ENCODE measurements around the gene TMPRSS7. TPM values are rescaled to one million over a fixed set of nuclear protein-coding genes. Genes with fewer than 3 reads are reported as not detected.

Gene TMPRSS7
- total RNA-seq, 2 donors from 2014 or later, result not detected

DNA sequence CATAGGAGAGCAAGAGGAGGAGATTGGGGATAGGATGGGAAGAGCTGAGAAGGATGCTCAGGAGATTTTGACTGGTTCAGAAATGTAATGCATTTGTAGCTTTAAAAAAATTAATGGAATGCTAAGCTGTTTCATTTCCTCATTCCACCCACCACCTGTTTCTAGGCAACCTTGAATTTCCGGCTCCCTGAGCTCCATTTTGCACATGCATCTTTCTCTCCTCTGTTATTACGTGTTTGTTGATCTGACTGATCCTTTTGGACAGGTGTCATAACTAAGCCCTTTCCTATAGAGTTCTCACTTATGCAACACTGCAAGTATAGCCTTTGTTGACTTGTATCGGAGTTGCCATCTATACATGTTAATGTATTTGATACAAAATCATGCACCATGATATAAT, 4.3 kb downstream of the TMPRSS7 start:
- intact Hi-C loops (cut with DNase I), result no loop called here
- peak in 2 of 4 donors; percentile 22 to 24 for DNase-seq
- H3K36me3 ChIP-seq (replicated peaks in 1 of 2; ENCODE audit: insufficient read depth in 1 of 2, low read depth in 2 of 2), result no peaks in the 10 kb centered on the region
- 51 to 54% methylated on average over 3 of the region's 3 CpGs for WGBS, 2 donors
- no peaks in the 10 kb centered on the region for H3K4me1 ChIP-seq
- no peak for TF ChIP-seq POLR2A (IDR thresholded peaks at IDR 0.05)
- TF ChIP-seq, protein P1, sequence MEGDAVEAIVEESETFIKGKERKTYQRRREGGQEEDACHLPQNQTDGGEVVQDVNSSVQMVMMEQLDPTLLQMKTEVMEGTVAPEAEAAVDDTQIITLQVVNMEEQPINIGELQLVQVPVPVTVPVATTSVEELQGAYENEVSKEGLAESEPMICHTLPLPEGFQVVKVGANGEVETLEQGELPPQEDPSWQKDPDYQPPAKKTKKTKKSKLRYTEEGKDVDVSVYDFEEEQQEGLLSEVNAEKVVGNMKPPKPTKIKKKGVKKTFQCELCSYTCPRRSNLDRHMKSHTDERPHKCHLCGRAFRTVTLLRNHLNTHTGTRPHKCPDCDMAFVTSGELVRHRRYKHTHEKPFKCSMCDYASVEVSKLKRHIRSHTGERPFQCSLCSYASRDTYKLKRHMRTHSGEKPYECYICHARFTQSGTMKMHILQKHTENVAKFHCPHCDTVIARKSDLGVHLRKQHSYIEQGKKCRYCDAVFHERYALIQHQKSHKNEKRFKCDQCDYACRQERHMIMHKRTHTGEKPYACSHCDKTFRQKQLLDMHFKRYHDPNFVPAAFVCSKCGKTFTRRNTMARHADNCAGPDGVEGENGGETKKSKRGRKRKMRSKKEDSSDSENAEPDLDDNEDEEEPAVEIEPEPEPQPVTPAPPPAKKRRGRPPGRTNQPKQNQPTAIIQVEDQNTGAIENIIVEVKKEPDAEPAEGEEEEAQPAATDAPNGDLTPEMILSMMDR (IDR thresholded peaks at IDR 0.05), result no peak
- H3K9me3 ChIP-seq, result no peaks in the 10 kb centered on the region
- H3K27me3 ChIP-seq, result no peaks in the 10 kb centered on the region
- H3K27ac ChIP-seq, result peak overlapping the region in 1 of 4 donors; percentile 6
- peak; percentile 71 for ATAC-seq
- H3K4me3 ChIP-seq, result no peak overlapping the region

DNA sequence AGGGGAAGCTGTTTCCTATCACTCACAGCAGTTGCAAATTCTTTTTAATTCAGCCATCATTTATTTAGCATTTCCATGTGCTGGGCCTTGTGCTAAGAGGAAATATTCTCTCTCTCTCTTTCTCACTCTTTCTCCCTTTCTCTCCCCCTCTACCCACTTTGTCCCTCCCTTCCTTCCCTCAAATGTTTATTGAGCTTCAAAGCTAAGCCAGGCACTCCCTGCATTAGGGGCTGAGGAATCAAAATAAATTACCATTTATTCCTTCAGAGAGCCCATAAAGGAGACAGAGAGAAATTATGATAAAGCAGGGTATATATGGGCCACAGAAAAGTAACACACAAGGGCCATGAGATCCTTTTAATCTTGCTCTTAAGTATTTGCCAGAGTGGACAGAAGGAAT, 6.8 kb downstream of the TMPRSS7 start:
- DNase-seq (no peak), ATAC-seq (no peak)
- no peaks in the 10 kb centered on the region for H3K36me3 ChIP-seq (replicated peaks in 1 of 2; ENCODE audit: insufficient read depth in 1 of 2, low read depth in 2 of 2)
- intact Hi-C loops (cut with DNase I), result no loop called here
- no peaks in the 10 kb centered on the region for H3K27me3 ChIP-seq
- no peaks in the 10 kb centered on the region for H3K9me3 ChIP-seq
- TF ChIP-seq, protein P1 (IDR thresholded peaks at IDR 0.05), result no peak
- no peak for TF ChIP-seq POLR2A (IDR thresholded peaks at IDR 0.05)
- H3K27ac ChIP-seq, result no peak overlapping the region
- H3K4me1 ChIP-seq, result no peaks in the 10 kb centered on the region
- no peak overlapping the region for H3K4me3 ChIP-seq

DNA sequence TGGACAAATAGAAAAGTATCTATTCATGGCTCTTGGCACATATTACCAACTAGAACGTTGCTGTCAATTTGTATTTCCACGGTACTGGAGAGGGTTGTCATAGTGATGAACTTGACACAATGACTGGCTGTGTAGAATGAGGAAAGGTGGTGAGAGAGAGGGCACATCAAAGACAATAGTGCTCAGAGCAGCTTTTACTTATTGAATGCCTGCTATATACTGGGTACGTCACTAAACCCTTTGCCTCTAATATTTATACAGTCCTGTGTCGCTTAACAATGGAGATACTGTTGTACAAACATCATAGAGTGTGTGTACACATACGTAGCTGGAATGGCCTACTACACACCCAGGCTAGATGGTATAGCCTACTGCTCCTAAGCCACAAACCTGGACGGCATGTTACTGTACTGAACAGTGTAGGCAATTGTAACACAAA, 8.3 kb downstream of the TMPRSS7 start:
- DNase-seq (no peak), ATAC-seq (peak; percentile 8)
- Histone ChIP-seq H3K36me3 (replicated peaks in 1 of 2; ENCODE audit: insufficient read depth in 1 of 2, low read depth in 2 of 2) (no peaks in the 10 kb centered on the region), H3K4me1 (no peaks in the 10 kb centered on the region), H3K9me3 (no peaks in the 10 kb centered on the region), H3K27ac (no peak overlapping the region), H3K27me3 (no peaks in the 10 kb centered on the region), H3K4me3 (no peak overlapping the region)
- no peak for TF ChIP-seq POLR2A (IDR thresholded peaks at IDR 0.05)
- TF ChIP-seq, protein P1 (IDR thresholded peaks at IDR 0.05), result no peak
- intact Hi-C loops (cut with DNase I), result no loop called here
- WGBS, 2 donors, result 45% methylated on average over 6 of the region's 6 CpGs

DNA sequence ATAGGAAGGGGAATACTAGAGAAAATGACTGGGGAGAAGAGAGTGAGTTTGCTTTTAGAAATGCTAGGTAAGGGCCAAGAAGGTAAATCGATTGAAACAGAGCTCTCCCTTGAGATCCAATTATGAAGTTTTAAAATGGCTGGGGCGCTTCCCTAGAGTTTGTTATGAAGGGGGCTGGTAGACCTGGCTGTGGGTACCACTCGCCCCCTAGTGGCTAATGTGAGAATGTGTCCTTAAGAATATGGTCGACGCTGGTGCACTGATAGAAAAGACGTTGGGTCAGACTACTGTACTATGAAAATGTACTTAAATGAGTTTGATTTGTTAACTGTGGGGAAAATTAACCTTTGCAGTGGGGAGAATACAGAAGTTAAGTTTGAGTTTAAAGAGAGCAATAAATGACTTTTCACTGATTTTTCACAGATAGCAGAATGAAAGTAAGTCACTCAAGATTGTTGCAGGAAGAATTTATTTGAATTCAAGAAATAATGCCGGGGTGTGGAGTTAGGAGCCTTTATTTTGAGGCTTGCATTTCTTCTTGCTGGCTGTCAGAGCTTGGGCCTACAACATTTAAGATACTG, 9.2 kb downstream of the TMPRSS7 start:
- no peak overlapping the region for H3K27ac ChIP-seq
- DNase-seq (peak; percentile 32 to 61 (median 54)), ATAC-seq (peak; percentile 90)
- H3K36me3 ChIP-seq (replicated peaks in 1 of 2; ENCODE audit: insufficient read depth in 1 of 2, low read depth in 2 of 2), result no peaks in the 10 kb centered on the region
- no peaks in the 10 kb centered on the region for H3K27me3 ChIP-seq
- intact Hi-C loops (cut with DNase I), result no loop called here
- TF ChIP-seq POLR2A (IDR thresholded peaks at IDR 0.05), result no peak
- TF ChIP-seq, protein P1 (IDR thresholded peaks at IDR 0.05), result peak; percentile 60 to 81 (median 78)
- no peak overlapping the region for H3K4me3 ChIP-seq
- H3K4me1 ChIP-seq, result no peaks in the 10 kb centered on the region
- WGBS, 2 donors, result 4 to 7% methylated on average over 7 of the region's 7 CpGs
- no peaks in the 10 kb centered on the region for H3K9me3 ChIP-seq

DNA sequence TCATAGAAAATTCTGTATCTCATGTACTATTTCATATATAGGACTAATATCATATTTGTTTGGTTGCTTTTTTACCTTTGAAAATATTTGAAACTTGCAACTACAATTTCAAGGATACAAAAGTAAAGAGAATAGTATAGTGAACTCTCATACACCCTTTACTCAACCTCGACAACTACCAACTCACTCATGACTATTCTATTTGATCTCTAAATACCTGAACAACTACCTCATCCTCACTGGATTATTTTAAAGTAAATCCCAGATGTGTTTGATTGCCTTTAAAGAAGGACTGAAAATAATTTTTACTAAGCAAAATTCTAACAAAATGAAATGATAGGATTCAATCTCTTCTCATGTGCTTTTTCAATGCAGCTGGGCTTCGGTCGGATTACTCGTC, 12.1 kb downstream of the TMPRSS7 start:
- H3K27ac ChIP-seq, result no peak overlapping the region
- H3K4me3 ChIP-seq, result no peak overlapping the region
- no peak for ATAC-seq
- DNase-seq, result no peak
- no peaks in the 10 kb centered on the region for H3K4me1 ChIP-seq
- no peaks in the 10 kb centered on the region for H3K27me3 ChIP-seq
- H3K9me3 ChIP-seq, result no peaks in the 10 kb centered on the region
- no peak for TF ChIP-seq POLR2A (IDR thresholded peaks at IDR 0.05)
- TF ChIP-seq, protein P1 (IDR thresholded peaks at IDR 0.05), result no peak
- intact Hi-C loops (cut with DNase I), result no loop called here
- no peaks in the 10 kb centered on the region for H3K36me3 ChIP-seq (replicated peaks in 1 of 2; ENCODE audit: insufficient read depth in 1 of 2, low read depth in 2 of 2)
- WGBS, 2 donors, result 67% methylated on average over 4 of the region's 4 CpGs

Measured in body of pancreas (tissue), 4 donors.